HG03439 (cell line): Measurements from ENCODE around the gene RPP25L.

Experiments used
- ATAC-seq: cut with Tn5 transposase; IDR thresholded peaks from one replicate; pipeline ENCODE4 v1.9.1; 2021; ENCODE audit warnings: mild to moderate bottlenecking, moderate library complexity; ENCODE audit not compliant: unreplicated experiment

Gene RPP25L

DNA sequence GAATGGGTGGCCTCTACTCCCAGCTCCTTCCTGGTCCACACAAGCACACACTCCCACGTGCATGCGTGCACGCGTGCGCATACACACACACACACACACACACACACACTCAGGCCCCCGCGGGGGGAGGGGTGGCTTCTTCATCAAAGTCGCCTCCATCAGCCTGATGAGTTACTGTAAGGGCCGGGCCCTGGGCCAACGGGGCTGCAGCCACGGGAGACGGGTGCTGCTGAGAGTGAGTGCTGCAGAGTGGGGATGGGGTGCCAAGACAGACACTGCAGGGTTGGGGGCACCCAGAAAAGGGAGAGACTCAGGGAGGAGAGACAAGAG lies 40.5 kb downstream of the RPP25L start:
- ATAC-seq: no peak

DNA sequence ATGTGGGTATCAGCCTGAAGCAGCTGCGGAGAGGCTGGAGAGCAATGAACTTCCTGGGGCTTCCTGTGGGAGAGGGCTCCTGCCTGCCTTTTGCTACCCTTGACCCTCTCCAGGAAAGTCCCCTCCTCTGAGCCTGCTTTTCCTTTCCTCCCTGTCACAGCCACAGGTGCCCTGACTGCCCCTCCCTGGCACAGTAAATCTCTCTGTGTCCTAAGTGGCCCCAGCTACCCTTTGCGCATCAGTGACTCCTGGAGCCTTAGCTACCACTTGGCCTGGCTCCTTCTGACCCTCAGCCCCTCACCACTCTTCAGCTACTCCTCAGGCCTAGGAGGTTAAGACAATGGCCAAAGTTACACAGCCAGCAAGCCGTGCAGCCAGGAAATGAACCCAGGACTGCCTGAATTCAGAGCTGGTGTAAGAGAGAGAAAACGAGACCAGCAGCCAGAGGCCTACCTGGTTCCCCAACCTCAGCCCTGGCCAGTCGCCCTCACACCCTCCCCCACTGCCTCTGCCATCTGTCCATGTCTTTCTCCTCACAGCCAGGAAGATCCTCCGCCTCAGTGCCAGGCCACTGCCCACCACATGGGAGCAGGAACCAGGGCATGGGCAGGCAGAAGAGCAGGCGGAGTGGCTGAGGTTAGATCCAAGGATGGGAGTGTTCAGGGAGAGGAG lies 41.0 kb downstream of the RPP25L start:
- ATAC-seq: no peak

DNA sequence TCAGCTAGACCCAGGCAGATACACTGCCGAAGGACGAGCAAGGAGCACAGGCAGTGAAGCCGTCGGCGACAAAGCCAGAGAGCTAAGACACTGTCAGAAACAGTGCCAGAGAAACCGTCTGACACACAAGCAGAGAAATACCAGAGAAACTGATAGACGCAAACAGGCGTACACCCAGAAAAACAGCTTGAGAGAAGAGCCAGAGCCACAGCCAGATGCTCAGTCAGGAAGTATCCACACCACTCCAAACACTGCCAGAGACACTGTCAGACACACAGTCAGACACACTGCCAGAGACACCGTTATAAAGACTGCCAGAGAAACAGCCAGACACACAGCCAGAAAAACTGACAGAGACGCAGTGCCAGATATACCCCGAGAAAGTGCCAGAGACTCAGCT lies 41.5 kb downstream of the RPP25L start:
- ATAC-seq: no peak

DNA sequence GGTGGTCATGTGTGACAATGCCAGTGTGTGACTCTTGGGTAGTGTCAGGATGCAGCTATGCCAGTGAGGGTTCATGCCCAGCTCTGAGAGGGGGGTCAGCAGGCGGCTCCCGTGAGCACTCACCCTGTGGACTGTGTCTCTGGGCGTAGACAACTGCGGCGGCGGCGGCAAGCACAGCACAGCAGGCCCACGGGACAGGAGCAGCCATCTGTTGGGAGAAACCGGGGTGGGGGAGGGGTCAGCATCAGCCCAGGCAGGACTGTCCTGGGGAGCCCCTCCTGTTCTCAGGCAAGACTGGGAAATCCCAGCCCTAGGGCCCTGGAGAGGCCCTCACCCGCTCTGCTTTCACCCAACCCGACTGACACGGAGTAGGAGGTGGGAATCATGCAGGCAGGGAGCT lies 43.1 kb downstream of the RPP25L start:
- no peak for ATAC-seq

DNA sequence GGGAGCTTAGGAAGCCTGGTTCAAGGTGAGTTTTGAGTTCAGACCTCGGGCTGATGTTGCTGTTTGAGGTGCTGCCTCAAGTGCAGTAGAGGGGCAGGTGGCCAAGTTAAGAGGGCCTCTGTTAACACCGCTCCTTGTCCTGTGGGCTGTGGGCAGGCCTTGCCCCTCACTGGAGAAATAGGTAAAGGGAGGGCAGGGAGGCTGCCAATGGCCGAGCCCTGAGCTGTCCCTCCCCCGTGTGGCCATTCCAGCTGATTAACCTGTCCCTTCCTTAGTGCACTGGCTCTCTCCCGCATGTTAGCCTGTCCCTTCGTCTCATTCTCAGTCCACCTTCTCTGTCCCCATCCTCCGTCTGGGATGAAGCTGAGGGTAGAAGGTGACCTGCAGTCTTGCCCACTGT lies 43.8 kb downstream of the RPP25L start:
- ATAC-seq: no peak

DNA sequence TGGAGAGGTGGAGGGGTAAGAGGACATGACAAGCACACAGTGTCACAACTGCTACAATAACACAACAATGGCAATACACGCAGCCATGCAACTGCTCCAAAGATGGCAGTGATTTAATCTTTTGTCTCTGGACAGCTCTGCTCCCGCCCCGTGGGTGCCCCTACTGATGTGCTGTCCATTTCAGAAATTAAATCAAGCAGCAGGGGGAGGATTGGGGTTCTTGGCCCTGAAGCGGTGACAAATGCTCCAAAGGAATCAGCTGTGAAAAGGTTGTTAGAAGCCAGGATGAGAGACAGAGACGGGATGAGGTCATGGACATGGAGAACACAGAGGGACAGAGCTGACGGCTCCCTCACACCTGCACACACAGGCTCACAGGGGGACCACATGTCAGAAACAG lies 44.9 kb downstream of the RPP25L start:
- no peak for ATAC-seq

DNA sequence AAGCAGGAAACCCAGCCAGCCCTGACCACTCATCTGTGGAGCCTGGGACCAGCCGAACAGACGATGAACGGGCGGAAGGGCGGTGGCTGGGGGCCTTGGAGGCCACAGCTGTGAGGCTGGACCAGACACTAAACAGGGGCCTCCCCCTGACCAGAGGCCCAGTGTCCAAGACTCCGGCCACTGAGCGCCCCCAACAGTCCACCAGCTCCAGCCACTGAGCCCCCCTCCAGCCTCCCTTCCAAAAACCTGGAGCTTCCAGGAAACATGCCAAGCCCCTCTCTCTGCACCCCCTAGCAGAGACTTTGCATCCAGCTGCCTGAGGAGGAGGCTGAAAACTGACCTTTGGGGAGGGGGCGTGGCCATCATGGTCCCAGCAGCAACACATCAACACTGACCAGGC lies 45.6 kb downstream of the RPP25L start:
- ATAC-seq: no peak

DNA sequence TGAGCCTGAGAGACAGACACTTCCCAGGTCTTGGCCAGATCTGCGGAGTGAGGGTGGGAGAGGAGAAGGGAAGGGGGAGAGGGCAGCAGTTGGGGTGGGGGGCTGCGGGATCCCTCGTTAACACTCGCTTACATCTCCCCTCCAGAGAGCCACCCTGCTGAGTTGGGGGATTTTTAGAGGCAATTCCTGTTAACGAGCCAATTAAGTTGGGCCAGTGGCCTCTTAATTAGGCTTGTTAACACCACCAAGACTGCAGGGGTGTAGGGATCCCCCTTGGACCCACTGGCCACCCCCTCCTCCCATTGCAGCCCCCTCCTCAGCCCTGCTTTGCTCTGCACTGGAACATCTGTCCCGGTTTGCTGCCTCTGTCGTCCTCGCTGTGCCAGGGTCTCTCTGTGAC lies 46.0 kb downstream of the RPP25L start:
- ATAC-seq: no peak

DNA sequence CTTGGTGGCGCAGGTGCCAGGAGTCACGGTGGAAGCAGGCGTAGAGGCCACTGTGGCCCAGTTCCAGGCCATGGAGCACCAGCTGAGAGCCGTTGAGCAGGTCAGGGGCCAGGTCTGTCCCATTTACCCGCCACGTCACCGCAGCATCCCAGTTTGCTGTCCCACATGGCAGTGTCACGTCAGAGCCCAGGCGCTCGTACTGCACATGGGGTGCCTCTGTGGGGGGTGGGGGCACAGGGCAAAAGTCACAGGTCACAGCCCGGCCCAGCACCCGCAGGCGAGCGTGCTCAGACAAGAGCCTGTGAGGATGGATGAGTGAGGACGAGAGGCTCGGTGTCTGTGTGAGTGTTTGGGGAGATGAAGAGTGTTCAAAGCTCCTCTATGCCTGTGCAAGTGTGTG lies 47.3 kb downstream of the RPP25L start:
- ATAC-seq: no peak

DNA sequence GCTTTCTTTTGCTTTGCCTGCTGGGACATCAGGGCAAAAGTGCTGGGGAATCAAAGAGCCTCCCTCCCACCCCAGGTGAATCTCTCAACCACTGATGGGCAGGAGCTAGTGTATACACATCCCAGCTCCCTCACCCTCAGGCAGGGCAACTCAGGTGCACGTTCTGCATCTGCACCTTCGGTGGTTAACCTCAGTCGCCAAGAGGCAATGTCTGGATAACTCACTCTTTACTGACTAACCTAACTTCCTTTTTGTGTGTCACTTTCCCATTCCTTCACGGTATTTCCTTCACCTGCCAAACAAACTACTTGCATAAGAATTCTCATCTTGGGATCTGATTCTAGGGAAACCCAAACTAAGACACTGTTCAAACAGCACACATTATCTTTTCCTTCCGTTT lies 48.6 kb downstream of the RPP25L start:
- ATAC-seq: no peak

DNA sequence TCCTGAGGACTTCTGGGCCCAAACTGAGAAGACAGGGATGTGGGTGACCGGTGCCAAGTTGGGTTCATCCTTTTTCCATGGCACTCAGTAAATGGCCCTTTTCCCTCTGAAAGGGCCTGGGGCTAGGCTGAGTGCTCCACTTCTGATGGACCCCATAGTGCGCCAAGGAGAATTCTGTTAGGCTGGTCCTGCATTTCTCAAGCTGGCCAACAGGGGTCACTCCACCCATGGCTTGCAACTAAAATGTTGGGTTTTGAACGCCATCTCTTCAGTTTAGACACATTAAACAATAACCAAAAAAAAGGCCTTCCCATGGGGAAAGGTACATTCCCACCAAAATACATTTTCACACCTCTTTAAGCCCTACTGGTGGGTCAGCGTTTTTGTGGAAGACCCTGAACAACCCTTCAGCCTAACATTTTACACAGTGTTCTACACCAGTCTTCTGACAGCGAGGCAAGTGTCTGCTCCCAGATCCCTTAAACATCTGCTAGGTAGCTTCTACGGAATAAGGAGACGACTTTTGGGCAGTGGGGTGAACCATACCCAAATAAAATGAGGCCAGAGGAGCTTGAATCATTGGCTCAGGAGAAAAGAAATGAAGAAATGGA lies 49.7 kb downstream of the RPP25L start:
- ATAC-seq: no peak

DNA sequence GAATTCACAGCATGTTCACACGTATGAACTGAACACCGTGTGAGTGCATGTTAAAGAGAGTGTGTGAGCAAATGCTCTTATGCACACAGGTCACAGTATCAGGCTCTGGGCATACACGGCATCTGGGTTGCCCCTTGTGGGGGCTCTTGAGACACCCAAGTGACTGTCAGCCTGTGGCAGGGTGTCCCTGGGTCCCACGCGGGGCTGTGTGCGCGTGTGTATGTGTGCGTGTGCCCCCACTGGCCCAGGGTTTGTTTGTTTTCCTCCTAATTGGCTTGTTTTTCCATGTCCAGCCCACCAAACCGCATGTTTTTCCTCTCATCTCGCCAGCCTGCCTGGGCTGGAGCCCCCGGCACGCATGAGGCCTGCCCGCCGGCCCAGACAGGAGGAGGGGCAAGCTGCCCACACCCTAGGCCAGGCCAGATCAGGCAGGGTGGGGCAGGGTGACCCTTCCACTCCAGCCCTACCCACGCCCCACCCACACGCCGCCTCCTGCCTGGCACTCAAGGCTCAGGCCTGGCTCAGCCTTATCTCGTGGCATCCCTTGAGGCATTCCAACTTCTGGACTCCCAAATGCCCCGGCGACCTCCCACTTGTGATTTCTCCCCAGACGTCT lies 51.2 kb downstream of the RPP25L start:
- ATAC-seq: no peak
